NCI-H1417 (cell line): ENCODE measurements around the gene ANKZF1.

Experiments
- DNase-seq, 3 experiments: peaks; one replicate each; lab custom pipeline; 2025; lab: John Stamatoyannopoulos, UW

Gene ANKZF1

GRCh38 chr2:219207884-219208740 is 21.5 kb upstream of the ANKZF1 start:
- peak in 1 of 3 experiments; percentile 22 for DNase-seq

GRCh38 chr2:219209236-219210195 is 20.1 kb upstream of the ANKZF1 start:
- DNase-seq: no peak

GRCh38 chr2:219210196-219210885 is 19.3 kb upstream of the ANKZF1 start:
- no peak for DNase-seq

- no peak for DNase-seq
Measured at GRCh38 chr2:219210886-219211362, 18.7 kb upstream of the ANKZF1 start.

DNA sequence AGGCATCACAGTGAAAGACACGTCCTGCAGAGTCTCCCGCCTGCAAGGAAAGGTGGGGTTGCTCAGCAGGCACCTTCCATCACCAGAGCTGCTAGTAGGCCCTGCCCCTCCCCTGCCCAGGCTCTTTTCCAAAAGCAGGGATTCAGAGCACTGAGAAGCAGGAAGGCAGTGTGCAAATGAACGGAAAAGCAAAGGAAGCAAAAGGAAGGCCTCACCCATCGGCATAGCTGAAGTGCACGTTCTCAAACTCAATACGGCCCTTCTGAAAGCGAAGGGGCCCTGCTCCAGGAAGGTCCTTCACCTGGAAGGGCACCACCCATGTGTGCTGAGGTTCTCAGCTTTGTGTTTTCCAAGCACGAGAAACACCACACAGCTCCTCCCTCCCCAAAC is 16.6 kb upstream of the ANKZF1 start:
- no peak for DNase-seq

DNA sequence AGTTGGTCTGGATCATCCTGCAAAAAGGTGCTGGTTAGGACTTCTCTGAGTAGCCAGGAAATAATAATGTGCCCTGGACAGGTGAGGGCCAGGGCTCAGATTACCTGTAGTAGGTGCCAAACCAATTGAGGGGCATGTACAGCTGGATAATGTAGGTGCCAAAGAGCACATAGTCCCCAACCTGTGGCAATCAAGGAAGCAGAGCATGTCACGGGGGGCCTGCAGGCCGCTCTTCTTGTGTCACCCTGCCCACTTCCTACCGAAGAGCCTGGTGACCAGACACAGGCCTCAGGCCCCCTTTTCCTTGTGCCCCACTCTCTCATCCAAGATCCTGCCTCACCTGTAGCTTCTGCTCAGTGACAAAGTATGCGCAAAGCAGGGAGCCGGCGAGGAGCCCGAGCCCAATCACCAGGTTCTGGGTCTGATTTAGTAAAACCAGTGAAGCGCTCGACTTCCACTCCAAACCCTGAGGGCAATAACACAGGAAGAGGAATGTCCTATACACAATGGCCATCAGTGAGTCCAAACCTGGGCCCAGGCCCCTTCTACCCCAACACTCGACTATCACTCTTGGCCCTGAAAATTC is 16.0 kb upstream of the ANKZF1 start:
- no peak for DNase-seq

- DNase-seq: no peak
Measured at GRCh38 chr2:219214141-219214540, 15.5 kb upstream of the ANKZF1 start.

DNA sequence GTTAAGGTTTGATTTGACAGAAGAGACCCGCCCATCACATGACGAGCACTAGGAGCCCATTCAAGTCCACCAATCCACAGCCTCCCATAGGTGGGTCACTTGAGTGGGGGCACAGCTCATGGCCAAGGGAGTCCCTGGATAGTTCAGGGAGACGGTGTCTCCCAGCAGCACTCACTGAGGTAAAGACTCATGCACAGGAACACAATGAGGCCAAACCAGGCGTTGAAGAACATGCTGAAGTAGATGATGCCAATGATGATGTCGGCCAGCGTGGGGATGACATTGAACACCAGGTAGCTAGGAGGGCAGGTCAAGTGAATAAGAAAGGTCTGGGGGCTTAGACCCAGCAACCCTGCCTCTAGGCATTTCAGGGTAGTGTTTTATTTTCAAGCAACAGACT is 14.8 kb upstream of the ANKZF1 start:
- DNase-seq: no peak

GRCh38 chr2:219215871-219216534 is 13.6 kb upstream of the ANKZF1 start:
- no peak for DNase-seq

- no peak for DNase-seq
Measured at GRCh38 chr2:219216535-219216915, 13.1 kb upstream of the ANKZF1 start.

GRCh38 chr2:219218217-219218731 is 11.3 kb upstream of the ANKZF1 start:
- peak in 2 of 3 experiments; percentile 92 for DNase-seq

DNA sequence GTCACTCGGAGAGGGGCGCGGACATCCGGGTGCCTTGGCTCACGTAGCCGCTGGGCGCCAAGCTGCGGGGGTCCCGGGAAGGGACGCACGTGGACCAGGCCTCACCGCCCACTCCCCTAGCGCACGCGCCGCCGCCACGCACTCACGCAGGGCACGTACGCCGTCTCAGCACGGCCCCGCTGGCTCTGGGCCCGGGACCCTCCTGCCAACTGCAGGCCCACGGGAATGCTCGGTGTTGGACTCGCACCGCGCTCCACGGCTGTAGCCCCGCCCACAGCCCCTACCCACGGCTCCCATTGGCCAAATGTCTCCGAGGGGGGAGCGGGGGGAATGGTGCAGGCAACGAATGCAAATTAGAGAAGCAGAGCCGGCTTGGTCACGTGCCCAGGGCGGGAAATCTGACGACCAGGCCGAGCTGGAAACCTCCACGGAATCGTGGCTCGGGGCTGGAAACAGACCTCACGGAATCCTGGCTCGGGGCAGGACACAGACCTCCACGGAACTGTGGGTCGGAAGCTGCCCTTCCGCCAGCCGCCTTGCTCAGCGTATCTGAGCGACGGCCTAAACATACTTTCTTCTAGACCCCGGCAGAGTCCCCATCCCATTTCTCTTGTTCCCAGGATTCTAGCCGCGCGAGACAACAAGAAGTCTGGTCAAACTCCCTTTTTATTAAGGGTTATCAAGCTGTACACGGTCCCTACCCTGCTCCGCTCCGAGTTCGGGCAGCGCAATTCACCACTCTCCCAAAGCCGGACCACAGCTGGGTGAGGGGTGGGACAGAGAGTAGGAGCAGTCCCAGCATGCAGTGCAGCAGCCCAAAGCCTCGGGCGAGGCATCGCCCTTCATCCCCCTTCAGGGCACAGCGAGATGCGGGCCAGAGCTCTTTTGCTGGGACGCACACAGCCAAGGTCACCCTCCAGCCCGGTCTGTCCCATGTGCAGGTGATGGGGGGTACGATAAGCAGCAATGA is 10.6 kb upstream of the ANKZF1 start, which contains the start of gene ABCB6:
TSS of gene ABCB6 (minus strand) at position 227 of the 970 bp plus-strand sequence. CDS start 285 bp downstream, outside the sequence.
- peak; percentile 88 to 98 (median 96) for DNase-seq

DNA sequence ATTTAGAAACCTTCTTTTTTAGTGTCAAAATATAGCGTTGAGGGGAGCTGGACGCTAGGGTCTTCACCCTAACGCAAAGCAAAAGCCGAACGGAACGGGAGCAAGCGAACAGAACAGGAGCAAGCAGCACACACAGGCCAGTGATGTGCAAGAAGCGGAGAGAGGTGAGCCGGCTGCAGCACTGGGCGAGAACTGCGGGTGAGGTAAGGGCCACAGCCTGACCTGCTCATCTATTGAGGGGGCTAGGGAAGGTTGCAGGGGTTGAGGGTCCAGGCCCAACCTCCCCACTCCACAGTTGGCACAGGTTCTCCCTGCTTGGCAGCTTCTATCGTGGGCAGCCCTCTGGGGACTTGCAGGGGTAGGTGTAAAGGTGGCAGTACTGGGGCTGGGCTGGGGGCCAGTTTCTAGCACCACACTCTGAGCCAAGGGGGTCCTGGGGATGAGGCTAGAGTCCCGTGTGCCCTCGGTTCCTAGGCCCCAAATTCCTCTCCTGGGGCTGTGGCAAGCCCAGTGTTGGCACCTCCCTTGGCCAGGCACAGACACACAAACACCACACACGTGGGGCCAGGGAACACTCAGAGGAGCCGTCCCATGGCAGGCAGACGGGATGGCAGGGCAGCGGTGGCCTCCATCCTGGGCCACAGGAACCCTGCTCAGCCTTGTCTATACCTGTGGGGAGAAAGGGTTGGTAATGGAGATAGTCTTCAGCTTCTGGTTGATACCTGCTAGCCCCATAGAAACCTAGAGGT is 9.6 kb upstream of the ANKZF1 start:
- DNase-seq: no peak

- no peak for DNase-seq
Measured at GRCh38 chr2:219220652-219221402, 8.8 kb upstream of the ANKZF1 start.

GRCh38 chr2:219221957-219222518 is 7.6 kb upstream of the ANKZF1 start:
- no peak for DNase-seq

DNA sequence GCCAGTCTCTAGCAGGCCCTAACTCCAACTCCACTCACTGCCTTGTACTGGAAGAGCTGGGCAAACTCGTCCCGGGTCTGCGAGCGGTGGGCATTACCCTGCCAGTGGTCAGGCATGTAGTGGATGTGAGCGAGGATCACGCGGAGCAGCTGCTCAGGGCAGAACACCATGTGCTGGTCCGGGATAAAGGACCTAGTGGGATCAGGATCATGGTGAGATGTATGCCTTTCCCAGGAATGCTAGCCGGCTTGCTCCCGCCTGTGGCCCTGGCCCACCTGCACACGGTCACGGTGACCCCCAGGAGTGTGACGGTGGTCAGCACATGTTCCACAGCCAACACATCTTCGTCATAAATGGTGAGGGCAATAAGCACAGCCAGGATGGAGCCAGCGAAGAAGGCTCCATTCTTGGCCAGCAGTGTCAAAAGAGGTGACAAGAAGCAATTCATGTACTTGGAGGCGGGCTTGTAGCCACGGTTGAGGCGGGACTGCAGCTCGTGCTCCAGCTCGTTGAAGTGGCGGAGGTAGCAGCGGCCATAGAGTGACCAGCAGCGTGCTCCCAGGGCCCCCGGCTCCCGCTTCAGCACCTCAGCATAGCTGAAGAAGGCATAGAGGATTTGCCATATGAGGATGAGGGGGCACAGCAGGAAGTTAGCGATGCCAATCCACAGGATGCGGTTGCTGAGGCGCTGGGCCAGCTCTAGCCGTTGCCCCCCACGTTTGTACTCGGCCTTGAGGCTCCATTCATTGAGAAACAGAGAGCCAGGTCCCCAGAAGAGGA is 5.6 kb upstream of the ANKZF1 start:
- DNase-seq: no peak

DNA sequence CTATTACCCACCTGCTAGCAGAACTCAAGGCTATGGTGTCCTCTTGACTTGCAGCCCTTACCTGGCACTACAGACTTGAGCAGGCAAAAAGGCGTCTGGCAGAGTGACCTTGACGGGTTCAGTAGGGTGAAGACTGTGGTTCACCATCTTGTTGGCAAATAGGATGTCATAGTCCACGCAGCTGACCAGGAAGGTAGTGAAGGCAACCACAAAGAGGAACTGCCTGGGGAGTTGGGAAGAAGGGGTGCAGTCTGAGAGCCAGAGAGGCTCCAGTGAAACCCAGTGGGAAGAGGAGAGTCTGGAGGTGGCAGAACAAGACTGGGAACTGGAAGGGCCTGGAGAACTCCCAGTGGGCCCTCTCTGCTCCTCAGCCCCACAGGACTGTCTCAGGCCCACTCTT is 4.3 kb upstream of the ANKZF1 start:
- no peak for DNase-seq
